GM12872 (cell line): ENCODE measurements around the gene ARID1A.

ENCODE experiments used
- TF ChIP-seq, protein P1 (sequence below): IDR thresholded peaks from 3 replicates; pipeline ENCODE4 v1.5.1; 2011; ENCODE audit warnings: low read depth, mild to moderate bottlenecking, low read length, moderate library complexity; ENCODE audit not compliant: insufficient read depth

ARID1A gene

DNA sequence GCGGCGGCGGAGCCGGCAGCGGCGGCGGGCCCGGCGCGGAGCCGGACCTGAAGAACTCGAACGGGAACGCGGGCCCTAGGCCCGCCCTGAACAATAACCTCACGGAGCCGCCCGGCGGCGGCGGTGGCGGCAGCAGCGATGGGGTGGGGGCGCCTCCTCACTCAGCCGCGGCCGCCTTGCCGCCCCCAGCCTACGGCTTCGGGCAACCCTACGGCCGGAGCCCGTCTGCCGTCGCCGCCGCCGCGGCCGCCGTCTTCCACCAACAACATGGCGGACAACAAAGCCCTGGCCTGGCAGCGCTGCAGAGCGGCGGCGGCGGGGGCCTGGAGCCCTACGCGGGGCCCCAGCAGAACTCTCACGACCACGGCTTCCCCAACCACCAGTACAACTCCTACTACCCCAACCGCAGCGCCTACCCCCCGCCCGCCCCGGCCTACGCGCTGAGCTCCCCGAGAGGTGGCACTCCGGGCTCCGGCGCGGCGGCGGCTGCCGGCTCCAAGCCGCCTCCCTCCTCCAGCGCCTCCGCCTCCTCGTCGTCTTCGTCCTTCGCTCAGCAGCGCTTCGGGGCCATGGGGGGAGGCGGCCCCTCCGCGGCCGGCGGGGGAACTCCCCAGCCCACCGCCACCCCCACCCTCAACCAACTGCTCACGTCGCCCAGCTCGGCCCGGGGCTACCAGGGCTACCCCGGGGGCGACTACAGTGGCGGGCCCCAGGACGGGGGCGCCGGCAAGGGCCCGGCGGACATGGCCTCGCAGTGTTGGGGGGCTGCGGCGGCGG is 1.0 kb downstream of the ARID1A start:
- TF ChIP-seq, protein P1, sequence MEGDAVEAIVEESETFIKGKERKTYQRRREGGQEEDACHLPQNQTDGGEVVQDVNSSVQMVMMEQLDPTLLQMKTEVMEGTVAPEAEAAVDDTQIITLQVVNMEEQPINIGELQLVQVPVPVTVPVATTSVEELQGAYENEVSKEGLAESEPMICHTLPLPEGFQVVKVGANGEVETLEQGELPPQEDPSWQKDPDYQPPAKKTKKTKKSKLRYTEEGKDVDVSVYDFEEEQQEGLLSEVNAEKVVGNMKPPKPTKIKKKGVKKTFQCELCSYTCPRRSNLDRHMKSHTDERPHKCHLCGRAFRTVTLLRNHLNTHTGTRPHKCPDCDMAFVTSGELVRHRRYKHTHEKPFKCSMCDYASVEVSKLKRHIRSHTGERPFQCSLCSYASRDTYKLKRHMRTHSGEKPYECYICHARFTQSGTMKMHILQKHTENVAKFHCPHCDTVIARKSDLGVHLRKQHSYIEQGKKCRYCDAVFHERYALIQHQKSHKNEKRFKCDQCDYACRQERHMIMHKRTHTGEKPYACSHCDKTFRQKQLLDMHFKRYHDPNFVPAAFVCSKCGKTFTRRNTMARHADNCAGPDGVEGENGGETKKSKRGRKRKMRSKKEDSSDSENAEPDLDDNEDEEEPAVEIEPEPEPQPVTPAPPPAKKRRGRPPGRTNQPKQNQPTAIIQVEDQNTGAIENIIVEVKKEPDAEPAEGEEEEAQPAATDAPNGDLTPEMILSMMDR = no peak

DNA sequence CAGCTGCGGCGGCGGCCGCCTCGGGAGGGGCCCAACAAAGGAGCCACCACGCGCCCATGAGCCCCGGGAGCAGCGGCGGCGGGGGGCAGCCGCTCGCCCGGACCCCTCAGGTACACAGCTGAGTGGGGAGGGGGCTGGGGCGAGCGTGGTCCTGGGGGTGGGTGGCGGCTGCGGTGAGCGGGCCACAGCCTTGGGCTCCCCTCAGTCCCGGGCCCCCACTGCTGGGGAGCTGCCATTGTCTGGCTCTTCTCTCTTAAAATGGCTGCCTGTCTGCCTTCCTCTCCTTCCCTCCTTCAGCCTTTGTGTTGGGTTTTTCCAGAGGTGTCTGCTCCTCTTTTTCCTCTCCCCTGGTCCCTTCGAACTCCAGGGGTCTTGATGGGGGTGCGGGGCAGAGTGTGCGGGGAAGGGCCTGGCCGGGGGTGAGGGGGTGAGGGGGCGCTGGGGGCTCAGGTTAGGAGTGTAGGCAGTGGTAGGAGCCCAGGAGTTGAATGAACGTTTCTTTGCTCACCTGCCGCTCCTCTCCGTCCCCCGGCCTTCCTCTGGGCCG is 1.7 kb downstream of the ARID1A start:
- TF ChIP-seq, protein P1 = no peak

DNA sequence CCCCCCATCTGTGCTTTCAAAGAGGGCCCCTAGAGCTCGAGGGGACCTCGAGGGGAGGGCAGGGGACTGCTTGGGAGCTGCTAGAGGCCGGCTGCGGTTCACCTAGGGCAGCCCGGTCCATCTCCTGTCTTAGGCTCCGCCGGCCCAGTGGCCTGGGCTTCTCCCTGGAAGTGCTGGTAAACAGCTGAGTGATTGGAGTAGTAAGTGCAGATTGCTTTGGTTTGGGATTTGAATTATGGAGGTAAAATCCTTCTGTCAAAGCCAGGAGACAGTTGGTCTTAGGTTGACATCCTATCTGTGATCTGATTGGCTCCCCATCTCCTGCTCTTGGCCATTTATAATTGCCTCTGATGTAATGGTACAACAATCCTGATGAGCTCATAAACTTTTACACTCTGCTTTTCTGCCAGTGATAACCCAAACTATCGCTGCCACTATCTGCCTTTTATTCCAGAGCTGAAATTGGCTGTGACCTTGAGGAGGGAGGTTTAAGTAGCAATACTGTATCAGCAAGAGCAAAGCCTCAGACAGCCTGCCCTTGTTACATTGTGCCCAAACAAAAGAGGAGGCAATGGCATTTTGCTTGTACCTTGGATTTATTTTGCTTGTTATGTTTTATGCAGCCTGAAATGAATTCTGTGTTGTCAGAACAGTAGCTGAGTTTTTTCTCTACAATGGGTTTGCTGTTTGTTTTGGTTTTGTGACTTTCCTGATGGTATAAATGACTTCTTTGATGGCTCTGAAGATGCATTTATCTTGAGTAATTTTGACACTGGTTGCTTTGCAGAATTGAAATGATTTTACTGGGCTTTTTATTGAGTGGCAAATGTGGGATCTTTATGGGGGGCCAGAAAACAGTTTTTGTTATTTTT is 2.4 kb downstream of the ARID1A start:
- TF ChIP-seq, protein P1 = no peak

DNA sequence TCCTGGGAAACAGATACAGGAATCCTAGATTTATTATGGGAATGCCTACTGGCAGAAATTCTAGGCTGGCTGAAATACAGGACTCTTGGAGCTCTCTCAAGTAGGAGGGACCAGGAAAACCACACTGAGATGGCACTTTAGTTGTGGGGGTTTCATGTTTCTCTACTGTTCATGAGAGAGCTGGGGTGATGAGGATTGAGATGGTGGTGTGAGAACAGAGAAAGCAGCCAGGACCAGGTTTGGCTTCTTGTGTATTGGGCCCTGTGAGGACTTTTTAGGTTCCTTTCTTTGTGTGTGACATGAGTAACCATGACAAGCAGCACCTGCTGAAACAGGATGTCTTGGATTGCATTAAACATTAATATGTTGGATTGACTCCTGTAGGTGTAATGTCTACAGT is 4.9 kb downstream of the ARID1A start:
- TF ChIP-seq, protein P1 = no peak

DNA sequence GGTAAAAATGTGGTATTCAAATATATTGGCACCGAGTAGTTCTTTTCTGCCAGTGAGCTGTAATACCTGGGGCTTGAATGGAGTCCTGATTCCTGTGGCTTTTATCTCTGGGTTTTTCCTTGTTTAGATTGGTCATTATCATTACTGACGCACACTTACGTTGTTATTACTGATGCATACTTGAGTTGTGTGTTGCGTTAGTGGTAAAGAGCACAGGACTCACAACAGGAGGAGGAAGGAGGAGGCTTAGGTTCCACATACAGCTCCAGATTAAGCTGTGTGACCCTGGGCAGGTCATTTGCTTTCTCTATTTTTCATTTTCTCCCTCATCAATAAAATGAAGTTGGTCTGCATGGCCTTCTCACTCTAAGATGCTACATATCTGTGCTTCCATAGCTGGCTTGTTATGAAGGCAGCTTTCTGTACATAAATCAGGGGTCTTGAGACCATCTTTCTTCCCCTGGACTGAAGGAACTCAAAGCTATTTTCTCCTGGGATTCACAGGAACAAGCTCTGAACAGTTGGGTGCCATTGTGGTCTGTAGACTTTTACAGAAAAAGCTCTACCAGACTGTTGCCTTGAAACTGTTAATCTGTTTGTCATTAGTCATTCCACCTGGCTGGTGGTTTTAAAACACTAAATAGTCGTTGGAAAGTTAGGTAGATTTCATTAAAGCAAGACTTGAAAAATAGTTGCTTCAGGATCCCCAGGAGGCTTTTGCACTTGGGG is 5.6 kb downstream of the ARID1A start:
- TF ChIP-seq, protein P1 = no peak

DNA sequence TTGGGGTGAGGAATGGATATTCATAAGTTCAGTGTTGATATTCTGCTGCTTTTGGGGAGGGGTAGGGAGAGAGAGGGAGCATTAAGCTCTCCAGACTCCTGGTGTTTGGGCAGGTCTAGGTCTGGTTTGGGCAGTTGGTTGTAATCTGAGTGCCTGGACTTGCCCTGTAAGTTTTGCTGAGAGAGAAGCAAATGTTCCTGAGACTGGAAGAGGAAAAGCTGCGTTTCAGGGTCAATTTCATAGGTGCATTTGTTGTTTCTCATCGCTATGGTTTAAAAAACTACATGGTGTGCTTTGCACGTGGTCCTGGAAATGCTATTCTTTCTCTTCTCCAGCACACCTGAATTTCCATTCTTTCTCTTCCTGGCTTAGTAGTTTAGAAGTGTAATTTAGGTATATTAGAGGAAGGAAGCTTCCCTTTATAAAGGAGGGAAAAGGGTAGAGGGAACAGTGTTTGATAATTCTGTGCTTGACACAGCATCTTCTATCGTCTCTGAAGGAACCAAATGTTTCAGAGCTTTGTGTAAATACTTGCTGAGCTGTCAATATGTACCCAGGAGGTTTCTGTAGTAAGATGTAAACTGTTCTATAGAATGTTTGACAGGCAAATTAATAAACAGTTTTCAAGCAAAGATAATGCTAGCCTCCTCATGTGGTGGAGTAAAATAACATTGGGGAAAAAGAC is 6.3 kb downstream of the ARID1A start:
- TF ChIP-seq, protein P1 = no peak
